ENCODE results near the gene ACE2. TPM values are rescaled to one million over a fixed set of nuclear protein-coding genes. Genes with fewer than 3 reads are reported as not detected.

Gene ACE2
- total RNA-seq, 2 donors from 2014 or later, result 6.2 to 17.5 TPM

GRCh38 chrX:15619053-15619755 is 18.4 kb upstream of the ACE2 start:
- H3K27ac ChIP-seq, result peak overlapping the region in 1 of 4 donors; percentile 2
- H3K4me1 ChIP-seq, result no peaks in the 10 kb centered on the region
- intact Hi-C loops (cut with DNase I), result no loop called here
- H3K36me3 ChIP-seq (replicated peaks in 1 of 2; ENCODE audit: insufficient read depth in 1 of 2, low read depth in 2 of 2), result no peaks in the 10 kb centered on the region
- DNase-seq (peak in 2 of 4 donors; percentile 18 to 26), ATAC-seq (peak; percentile 52)
- no peak for TF ChIP-seq CTCF (IDR thresholded peaks at IDR 0.05)
- no peak for TF ChIP-seq POLR2A (IDR thresholded peaks at IDR 0.05)
- no peaks in the 10 kb centered on the region for H3K9me3 ChIP-seq
- H3K27me3 ChIP-seq, result no peaks in the 10 kb centered on the region
- no peak overlapping the region for H3K4me3 ChIP-seq
- 39 to 62% methylated on average over 3 of the region's 3 CpGs for WGBS, 2 donors

GRCh38 chrX:15617111-15617510 is 16.4 kb upstream of the ACE2 start:
- H3K4me1 ChIP-seq, result no peaks in the 10 kb centered on the region
- TF ChIP-seq CTCF (IDR thresholded peaks at IDR 0.05), result no peak
- no peak for TF ChIP-seq POLR2A (IDR thresholded peaks at IDR 0.05)
- WGBS, 2 donors, result 97 to 100% methylated on average over 4 of the region's 6 CpGs
- intact Hi-C loops (cut with DNase I), result no loop called here
- no peaks in the 10 kb centered on the region for H3K27me3 ChIP-seq
- H3K9me3 ChIP-seq, result no peaks in the 10 kb centered on the region
- DNase-seq, result no peak
- ATAC-seq, result no peak
- no peak overlapping the region for H3K4me3 ChIP-seq
- H3K27ac ChIP-seq, result no peak overlapping the region
- H3K36me3 ChIP-seq (replicated peaks in 1 of 2; ENCODE audit: insufficient read depth in 1 of 2, low read depth in 2 of 2), result no peaks in the 10 kb centered on the region

GRCh38 chrX:15616531-15616930 is 15.8 kb upstream of the ACE2 start:
- H3K27ac ChIP-seq, result no peak overlapping the region
- no peaks in the 10 kb centered on the region for H3K4me1 ChIP-seq
- 87 to 95% methylated on average over 3 of the region's 3 CpGs for WGBS, 2 donors
- no peak for TF ChIP-seq POLR2A (IDR thresholded peaks at IDR 0.05)
- no peak for TF ChIP-seq CTCF (IDR thresholded peaks at IDR 0.05)
- H3K4me3 ChIP-seq, result no peak overlapping the region
- intact Hi-C loops (cut with DNase I), result no loop called here
- H3K36me3 ChIP-seq (replicated peaks in 1 of 2; ENCODE audit: insufficient read depth in 1 of 2, low read depth in 2 of 2), result no peaks in the 10 kb centered on the region
- no peak for DNase-seq
- no peaks in the 10 kb centered on the region for H3K9me3 ChIP-seq
- no peaks in the 10 kb centered on the region for H3K27me3 ChIP-seq
- no peak for ATAC-seq

GRCh38 chrX:15607067-15607466 is 6.3 kb upstream of the ACE2 start:
- WGBS, 2 donors, result 14 to 28% methylated on average over 5 of the region's 5 CpGs
- ATAC-seq, result no peak
- intact Hi-C loops (cut with DNase I), result no loop called here
- no peak for DNase-seq
- no peak for TF ChIP-seq CTCF (IDR thresholded peaks at IDR 0.05)
- no peak for TF ChIP-seq POLR2A (IDR thresholded peaks at IDR 0.05)
- Histone ChIP-seq H3K27ac (peak overlapping the region in 1 of 4 donors; percentile 34), H3K36me3 (replicated peaks in 1 of 2; ENCODE audit: insufficient read depth in 1 of 2, low read depth in 2 of 2) (no peaks in the 10 kb centered on the region), H3K4me3 (no peak overlapping the region), H3K9me3 (no peaks in the 10 kb centered on the region), H3K27me3 (no peaks in the 10 kb centered on the region), H3K4me1 (peaks cover 9% of the 10 kb centered on the region)

GRCh38 chrX:15606136-15606535 is 5.4 kb upstream of the ACE2 start:
- H3K4me3 ChIP-seq, result no peak overlapping the region
- H3K27ac ChIP-seq, result no peak overlapping the region
- no peaks in the 10 kb centered on the region for H3K9me3 ChIP-seq
- no peak for TF ChIP-seq POLR2A (IDR thresholded peaks at IDR 0.05)
- TF ChIP-seq CTCF (IDR thresholded peaks at IDR 0.05), result no peak
- DNase-seq (no peak), ATAC-seq (no peak)
- no peaks in the 10 kb centered on the region for H3K36me3 ChIP-seq (replicated peaks in 1 of 2; ENCODE audit: insufficient read depth in 1 of 2, low read depth in 2 of 2)
- WGBS, 2 donors, result 5 to 10% methylated on average over 1 of the region's 1 CpG
- intact Hi-C loops (cut with DNase I), result no loop called here
- no peaks in the 10 kb centered on the region for H3K27me3 ChIP-seq
- peaks cover 9% of the 10 kb centered on the region for H3K4me1 ChIP-seq
